ENCODE data around the gene NDUFC1.
A peak's percentile ranks its signal among the peaks of the same experiment; 100 is the strongest.

NDUFC1 gene

DNA sequence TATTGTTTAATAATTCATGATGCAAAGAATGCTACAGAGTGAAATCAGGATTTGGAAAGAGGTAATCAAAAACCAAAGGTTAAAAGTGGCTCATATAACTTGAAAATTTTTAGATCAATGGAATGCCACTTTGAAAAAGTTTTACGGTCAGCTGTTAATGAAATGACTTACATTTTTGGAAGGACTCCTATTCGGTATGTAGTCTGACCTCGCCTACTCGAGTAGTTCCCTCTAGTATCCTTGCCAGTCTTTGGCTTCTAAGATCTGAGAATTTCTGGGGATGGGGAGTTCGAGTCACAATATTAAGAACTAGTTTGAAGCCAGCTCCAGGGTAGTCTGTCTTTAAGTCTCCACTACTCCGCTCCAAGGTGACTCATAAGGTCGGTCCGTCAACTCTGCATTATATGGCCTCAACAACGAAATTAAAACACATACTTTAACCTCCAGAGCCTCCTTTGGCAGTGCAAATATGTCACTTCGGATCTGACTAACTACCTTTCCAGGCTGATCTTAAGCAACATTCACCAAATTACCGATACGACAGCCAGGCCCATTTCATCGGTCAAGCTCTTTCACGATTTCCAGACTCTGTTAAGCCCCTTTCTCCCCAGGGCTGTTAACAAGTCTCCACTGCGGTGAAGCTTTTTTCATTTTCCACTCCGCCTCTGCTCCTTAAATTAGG lies 1.7 kb downstream of the NDUFC1 start:
- DNase-seq (ENCODE audit: extremely low spot score, insufficient read length, low read depth) (no peak), FAIRE-seq (no peak)

DNA sequence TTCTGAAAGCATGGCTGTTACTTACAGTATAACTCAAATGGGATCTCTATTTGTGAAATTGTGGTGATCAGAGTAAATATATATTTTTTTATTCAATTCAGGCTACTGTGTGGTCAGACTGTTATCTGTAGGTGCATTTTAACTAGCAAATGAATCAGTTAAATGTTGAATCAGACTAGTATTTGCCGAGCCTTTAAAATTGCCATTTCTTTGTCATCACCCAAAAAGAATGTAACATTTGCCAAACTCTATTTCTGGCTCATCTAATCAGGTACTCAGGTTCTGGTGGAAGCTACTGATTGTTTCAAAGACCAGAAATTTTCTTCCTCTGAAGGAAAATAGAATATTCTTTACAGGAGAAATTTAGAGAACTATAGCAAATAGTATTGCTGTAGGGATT lies 2.7 kb downstream of the NDUFC1 start:
- DNase-seq (ENCODE audit: extremely low spot score, insufficient read length, low read depth), result no peak
- FAIRE-seq, result no peak

DNA sequence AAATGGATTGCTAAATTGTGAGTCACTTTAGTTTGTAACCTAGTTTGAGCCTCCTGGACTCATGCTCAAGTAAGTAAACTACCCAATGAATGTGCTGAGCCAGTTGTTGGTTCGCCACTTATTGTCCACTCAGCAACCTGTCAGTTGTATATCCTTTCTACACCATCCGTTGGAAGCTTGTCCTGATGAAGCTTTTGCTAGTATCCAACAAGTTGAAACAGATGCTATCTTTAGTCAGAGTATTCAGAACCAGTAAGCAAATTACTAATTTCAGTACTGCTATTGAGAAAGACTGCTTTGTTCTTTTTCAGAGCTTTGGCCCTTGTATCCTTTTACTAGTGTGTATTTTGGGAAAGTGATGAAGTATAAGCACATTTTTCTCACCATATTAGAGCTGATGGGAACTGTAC lies 5.3 kb downstream of the NDUFC1 start:
- FAIRE-seq, result no peak
- DNase-seq (ENCODE audit: extremely low spot score, insufficient read length, low read depth), result no peak

DNA sequence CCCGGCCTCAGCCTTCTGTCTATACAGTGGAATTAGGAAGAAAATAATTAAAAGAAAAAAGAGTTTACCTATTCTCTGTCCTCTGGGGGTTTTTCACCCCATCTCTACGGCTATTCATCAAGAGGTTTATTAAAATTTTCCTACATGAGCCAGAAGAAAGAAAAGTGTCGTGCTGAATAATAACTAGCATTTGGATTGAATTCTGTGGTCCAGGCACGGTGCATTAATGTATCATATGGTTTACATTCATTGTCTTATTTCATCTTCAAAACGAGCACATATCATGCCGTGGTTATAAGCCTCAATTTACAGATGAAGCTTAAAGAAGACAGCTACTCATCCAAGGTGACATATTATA lies 6.4 kb downstream of the NDUFC1 start:
- FAIRE-seq, result no peak
- no peak for DNase-seq (ENCODE audit: extremely low spot score, insufficient read length, low read depth)

DNA sequence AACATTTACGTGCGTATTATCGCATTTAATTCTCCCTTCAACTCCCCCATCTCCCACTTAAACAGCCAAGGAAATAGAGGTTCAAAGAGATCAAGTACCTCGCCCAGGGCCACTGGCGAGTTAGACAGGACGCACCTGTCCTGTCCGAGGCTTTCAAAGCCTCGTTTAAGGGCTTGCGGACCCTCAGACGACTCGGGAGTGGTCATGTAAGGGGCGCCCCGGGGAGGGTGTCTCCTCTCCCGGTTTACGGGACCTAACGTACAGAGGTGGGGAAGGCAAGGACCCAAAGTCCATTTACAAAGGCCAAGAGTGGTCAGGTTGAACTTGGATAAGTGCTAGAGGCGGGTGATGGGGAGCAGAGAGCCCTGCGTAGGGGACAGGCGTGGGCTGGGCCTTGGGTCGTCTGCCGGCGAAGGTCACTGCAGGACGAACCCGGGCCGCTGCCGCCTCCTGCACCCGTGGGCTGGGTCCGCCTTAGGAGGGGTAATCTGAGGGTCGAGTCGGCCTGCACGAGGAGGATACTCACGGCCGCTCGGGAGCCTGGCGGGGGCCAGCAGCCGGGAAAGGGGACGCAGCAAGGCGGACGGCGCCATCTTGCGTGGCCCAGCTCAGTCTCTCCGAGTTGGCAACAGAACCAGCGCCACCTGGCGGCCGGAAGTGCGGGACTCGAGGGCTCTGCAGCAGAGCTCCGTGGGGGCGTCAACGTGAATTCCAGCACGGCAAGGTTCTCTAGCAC lies 6.9 kb downstream of the NDUFC1 start:
- FAIRE-seq, result peak; percentile 84

GRCh38 chr4:139286186-139286698 lies 16.0 kb downstream of the NDUFC1 start:
- DNase-seq (ENCODE audit: extremely low spot score, insufficient read length, low read depth), result no peak
- no peak for FAIRE-seq

More for the DNA sequence above, 6.9 kb downstream of the NDUFC1 start:
- peak; percentile 76 for DNase-seq (ENCODE audit: extremely low spot score, insufficient read length, low read depth)

DNA sequence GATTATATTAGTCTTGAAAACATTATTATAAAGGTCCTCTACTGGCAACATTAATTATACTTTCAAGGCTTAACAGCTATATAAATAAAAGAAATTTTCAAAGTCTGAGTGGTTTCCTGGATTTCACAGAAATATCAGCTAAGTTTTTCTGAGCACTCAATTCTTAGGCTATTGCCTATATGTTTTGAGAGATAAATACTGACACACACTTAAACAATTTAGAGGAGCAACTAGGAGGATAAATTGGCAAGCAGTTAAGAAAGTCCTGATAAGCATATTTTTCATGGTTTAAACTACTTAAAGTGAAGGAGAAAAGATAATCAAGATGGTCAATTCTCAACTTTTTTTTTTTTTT lies 19.6 kb downstream of the NDUFC1 start:
- FAIRE-seq (no peak), DNase-seq (ENCODE audit: extremely low spot score, insufficient read length, low read depth) (no peak)

GRCh38 chr4:139282065-139282720 lies 20.1 kb downstream of the NDUFC1 start:
- FAIRE-seq (no peak), DNase-seq (ENCODE audit: extremely low spot score, insufficient read length, low read depth) (no peak)

- FAIRE-seq (no peak), DNase-seq (ENCODE audit: extremely low spot score, insufficient read length, low read depth) (no peak)
Observed at GRCh38 chr4:139279760-139280620, 22.3 kb downstream of the NDUFC1 start, which contains the start of gene MGARP. TSS of gene MGARP (minus strand) at chr4:139280225. CDS start at chr4:139280158, 67 bp downstream.

- FAIRE-seq (no peak), DNase-seq (ENCODE audit: extremely low spot score, insufficient read length, low read depth) (no peak)
Observed at GRCh38 chr4:139278912-139279759, 23.1 kb downstream of the NDUFC1 start.

DNA sequence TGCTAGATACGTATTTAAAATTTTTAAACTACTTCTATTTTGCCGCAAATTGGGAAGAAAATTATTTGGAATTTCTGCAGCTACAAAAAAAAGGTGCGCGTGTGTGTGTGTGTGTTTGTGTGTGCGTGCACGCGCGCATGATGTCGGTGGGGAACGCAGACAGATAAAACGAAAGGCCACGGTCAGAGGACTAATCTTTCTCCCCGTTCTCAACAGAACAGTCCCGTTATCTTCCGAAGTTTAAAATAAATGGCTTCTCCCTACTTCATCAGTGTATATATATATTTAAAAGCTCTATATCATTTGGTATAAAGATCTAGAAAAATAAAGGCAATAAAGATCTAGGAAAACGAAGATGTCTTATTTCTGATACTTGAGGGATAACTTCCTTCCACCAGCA lies 23.8 kb downstream of the NDUFC1 start:
- no peak for DNase-seq (ENCODE audit: extremely low spot score, insufficient read length, low read depth)
- no peak for FAIRE-seq

DNA sequence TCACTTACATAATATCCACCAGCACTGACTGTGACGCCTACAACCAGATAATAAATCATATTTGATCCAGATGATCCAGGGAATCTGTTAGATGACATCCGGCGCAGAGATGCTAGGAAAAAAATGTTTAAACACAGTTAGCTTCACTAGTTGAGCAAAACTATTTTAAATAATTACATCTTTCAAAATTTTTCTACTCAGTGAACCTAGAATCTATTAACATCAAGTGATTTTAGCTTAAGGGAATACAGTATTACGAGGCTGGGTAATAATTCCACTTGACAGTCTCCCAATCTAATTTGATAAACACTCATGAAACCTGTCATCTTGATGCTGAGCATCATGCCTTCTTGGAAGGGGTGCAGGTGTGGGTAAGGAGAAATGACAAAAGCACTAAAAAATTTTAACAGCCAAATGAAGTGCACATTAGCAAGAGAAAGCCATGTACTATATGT lies 27.0 kb downstream of the NDUFC1 start:
- no peak for FAIRE-seq
- DNase-seq (ENCODE audit: extremely low spot score, insufficient read length, low read depth), result no peak

DNA sequence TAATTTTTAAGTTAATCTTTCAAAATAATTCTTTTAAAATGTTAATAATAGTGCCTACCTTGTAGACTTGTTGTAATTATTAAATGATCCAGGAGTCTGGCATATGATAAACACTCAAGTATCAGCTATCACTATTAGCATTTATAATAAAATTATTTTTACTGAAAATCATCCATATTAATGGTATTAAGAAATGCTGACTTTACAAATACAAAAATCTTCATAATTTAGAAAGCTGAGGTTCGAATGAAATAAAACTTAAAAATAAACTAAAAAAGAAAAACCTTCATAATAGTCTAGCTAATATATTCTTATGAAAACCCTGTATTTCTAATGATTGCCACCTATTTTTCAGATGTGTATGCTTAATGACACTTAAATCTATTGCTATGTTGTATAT lies 27.5 kb downstream of the NDUFC1 start:
- no peak for DNase-seq (ENCODE audit: extremely low spot score, insufficient read length, low read depth)
- FAIRE-seq, result no peak

DNA sequence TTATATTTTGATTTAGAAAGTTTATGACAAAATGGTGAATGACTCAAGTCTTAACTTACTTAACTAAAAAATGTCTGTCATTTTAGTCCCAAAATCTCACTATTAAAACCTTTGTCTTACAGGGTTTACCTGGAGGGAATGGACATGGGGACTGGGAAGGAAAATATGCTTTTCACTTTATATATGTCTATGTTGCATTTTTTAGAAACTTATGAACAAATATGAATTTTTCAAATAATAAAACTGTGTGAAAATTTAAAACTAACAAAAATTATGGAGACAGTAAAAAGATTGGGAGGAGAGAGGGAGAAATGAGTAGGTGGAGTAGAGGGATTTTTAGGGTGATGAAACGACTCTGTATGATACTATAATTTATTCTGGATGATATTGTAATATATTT lies 28.4 kb downstream of the NDUFC1 start:
- DNase-seq (ENCODE audit: extremely low spot score, insufficient read length, low read depth), result no peak
- no peak for FAIRE-seq

GRCh38 chr4:139267301-139267700 lies 35.0 kb downstream of the NDUFC1 start:
- no peak for FAIRE-seq
- no peak for DNase-seq (ENCODE audit: extremely low spot score, insufficient read length, low read depth)

- DNase-seq (ENCODE audit: extremely low spot score, insufficient read length, low read depth), result peak; percentile 75
- peak; percentile 100 for FAIRE-seq
Observed at GRCh38 chr4:139266583-139267257, 35.6 kb downstream of the NDUFC1 start.

- no peak for FAIRE-seq
- DNase-seq (ENCODE audit: extremely low spot score, insufficient read length, low read depth), result no peak
Observed at GRCh38 chr4:139266208-139266582, 36.1 kb downstream of the NDUFC1 start.

DNA sequence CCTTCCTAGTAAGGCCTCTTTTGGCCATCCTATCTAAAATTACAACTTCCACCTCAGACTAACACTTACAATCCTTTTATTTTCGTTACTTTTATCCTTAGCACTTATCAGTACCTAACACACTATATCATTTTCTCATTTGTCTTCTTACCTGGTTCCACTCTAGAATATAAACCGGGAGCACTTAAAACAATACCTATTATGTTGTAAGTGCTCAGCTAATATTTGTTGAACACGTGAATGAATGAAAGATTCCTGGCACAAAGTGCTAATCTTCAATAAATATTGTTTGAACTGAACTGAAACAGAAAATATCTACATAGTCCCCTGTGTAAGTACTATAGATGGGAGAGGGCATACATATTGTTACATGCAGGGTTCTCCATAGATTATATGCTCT lies 36.6 kb downstream of the NDUFC1 start:
- FAIRE-seq (no peak), DNase-seq (ENCODE audit: extremely low spot score, insufficient read length, low read depth) (no peak)

GRCh38 chr4:139256349-139256748 lies 45.9 kb downstream of the NDUFC1 start:
- DNase-seq (ENCODE audit: extremely low spot score, insufficient read length, low read depth) (no peak), FAIRE-seq (no peak)
